NCI-H2196 treated with DMSO at 0.1 percent for 48 hours (cell line): Measurements from ENCODE around the gene KRTAP10-1.
"Not testable (repeated sequence)": the region's sequence is repeated elsewhere in the genome, so short reads cannot be mapped to it uniquely, and the experiment has no call there.

Experiments used
- DNase-seq: peaks from one replicate; lab custom pipeline; 2025; ENCODE audit not compliant: unreplicated experiment; lab: John Stamatoyannopoulos, UW

The KRTAP10-1 gene, protein sequence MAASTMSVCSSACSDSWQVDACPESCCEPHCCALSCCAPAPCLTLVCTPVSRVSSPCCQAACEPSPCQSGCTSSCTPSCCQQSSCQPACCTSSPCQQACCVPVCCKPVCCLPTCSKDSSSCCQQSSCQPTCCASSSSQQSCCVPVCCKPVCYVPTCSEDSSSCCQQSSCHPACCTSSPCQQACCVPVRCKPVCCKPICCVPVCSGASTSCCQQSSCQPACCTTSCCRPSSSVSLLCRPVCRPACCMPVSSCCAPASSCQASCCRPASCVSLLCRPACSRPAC

GRCh38 chr21:44539991-44540666 is at the start of gene KRTAP10-1:
KRTAP10-1 (minus strand) TSS chr21:44540195; CDS start chr21:44540150, 45 bp downstream.
- no peak for DNase-seq

DNA sequence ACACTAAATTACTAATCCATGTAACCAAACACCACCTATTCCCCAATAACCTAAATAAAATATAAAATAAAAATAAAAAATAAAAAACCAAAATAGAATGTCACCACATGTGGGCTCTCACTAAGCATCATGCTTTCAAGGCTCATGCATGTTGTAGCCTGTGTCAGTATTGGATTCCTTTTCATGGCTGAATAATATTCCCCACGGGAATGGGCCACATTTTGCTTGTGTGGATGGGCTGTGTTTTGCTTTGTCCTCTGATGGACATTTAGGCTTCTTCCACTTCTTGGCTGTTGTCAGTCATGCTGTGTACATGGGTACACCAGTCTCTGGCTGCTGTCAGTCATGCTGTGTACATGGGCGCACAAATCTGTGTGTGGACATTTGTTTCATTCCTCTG is 49.1 kb upstream of the KRTAP10-1 start:
- no peak for DNase-seq

GRCh38 chr21:44585892-44586291 is 45.9 kb upstream of the KRTAP10-1 start:
- DNase-seq, result no peak

DNA sequence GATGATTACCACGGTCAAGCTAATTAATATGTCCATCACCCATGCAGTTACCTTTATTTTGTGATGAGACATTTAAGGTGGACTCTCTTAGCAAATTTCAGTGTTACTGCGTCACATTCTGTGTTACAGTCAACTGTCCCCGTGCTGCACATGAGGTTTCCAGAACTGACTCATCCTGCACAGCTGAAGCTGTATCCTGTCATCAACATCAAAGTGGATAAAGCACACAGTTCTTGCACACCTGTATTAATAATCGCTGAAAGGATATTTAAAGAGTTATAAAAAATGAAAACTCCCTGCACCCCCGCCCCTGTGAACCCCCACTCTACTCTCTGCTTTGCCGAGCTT is 43.8 kb upstream of the KRTAP10-1 start:
- no peak for DNase-seq

GRCh38 chr21:44583089-44583799 is 43.2 kb upstream of the KRTAP10-1 start:
- DNase-seq, result no peak

GRCh38 chr21:44582055-44582454 is 42.1 kb upstream of the KRTAP10-1 start:
- DNase-seq, result no peak

GRCh38 chr21:44581158-44581557 is 41.2 kb upstream of the KRTAP10-1 start:
- no peak for DNase-seq

DNA sequence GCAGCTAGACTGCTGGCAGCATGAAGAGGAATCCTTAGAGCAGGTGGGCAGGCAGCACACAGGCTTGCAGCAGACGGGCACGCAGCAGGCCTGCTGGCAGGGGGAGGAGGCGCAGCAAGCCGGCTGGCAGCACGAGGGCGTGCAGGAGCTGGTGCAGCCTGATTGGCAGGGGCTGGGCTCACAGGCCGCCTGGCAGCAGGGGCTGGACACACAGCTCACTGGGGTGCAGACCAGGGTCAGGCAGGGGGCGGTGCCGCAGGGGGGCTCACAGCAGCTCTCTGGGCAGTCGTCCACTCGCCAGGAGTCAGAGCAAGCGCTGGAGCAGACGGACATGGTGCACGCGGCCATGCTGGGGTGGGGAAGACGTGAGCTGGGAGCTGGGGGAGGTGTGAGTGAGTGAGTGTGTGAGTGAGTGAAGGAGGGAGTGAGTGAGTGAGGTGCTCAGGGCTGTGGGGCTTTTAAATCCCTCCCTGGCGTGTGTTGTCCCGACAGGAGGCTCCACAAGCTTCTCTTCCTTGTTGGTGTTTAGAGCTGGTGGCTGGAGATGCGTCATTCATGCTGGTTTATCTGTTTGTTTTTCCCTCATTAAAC is 40.3 kb upstream of the KRTAP10-1 start, which contains the start of gene KRTAP10-5:
TSS of gene KRTAP10-5 (minus strand) at position 374 of the 591 bp plus-strand sequence. CDS start at position 348, 26 bp downstream.
- not testable (repeated sequence) for DNase-seq

- DNase-seq, result no peak
These were observed 39.8 kb upstream of the KRTAP10-1 start for GRCh38 chr21:44579833-44580144.

- no peak for DNase-seq
These were observed 39.2 kb upstream of the KRTAP10-1 start for GRCh38 chr21:44579056-44579832.

DNA sequence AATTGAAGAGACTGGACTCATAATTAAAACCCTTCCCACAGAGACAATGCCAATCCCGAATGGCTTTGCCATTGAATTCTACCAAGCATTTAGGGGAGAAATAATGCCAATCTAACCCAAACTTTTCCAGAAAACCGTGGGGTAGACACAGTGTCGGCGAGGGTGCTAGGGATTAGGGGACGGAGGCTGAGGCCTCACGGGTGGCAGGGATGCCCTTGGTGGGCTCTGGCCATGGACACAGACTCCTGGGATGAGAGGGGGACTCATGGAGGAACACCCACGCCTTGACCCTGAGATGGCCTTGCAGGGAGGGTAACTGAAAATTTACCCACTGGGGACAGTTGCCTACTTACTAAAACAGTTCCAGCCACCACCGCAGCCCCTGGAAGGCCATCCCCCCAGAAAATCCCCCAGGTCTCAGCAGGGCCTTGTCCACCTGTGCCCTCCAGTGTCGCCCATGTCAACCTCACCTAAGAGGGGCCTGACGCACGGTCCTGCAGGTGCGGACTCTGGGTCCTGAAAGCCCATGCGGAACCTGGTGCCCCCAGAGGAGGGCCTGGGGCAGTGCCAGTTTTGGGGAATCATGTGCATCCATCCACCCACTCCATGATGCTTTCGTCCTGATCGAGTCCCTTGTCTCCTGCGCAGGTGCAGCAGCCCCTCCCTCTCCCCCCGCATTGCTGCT is 38.5 kb upstream of the KRTAP10-1 start:
- no peak for DNase-seq

DNA sequence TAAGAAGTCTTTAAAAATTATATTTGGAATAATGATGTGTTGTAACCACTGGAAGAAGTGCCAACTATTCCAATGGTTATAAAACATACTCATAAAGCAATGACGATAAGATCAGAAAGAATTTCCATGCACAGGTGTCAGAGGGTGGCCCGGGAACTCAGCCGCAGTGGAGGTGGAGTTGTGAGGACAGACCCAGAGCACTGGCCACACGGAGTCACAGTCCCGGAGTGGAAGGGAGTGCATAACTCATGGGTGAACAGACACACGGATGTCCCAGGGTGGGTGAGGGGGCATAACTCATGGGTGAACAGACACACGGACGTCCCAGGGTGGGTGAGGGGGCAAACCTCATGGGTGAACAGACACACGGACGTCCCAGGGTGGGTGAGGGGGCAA is 36.0 kb upstream of the KRTAP10-1 start:
- no peak for DNase-seq

GRCh38 chr21:44575307-44576024 is 35.5 kb upstream of the KRTAP10-1 start:
- DNase-seq, result no peak

DNA sequence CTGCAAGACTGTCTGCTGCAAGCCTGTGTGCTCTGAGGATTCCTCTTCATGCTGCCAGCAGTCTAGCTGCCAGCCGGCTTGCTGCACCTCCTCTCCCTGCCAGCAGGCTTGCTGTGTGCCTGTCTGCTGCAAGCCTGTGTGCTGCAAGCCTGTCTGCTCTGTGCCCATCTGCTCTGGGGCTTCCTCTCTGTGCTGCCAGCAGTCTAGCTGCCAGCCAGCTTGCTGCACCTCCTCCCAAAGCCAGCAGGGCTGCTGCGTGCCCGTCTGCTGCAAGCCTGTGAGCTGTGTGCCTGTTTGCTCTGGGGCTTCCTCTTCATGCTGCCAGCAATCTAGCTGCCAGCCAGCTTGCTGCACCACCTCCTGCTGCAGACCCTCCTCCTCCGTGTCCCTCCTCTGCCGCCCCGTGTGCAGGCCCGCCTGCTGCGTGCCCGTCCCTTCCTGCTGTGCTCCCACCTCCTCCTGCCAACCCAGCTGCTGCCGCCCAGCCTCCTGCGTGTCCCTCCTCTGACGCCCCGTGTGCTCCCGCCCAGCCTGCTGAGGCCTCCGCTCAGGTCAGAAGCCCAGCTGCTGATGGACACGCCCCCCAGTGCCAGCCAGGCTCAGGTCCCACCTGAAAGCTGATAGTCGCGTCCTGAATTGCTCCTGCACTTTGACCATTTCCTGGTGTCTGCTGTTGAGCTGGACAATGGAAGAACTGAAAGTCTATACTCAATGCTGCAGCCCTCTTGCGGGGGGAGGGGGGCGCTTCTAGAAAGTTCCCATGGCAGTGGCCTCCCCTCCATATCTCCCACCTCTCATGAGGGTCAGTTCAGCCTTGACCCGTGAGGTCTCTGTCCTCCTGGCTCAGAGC is 34.7 kb upstream of the KRTAP10-1 start:
- no peak for DNase-seq

GRCh38 chr21:44573630-44574456 is 33.8 kb upstream of the KRTAP10-1 start, which contains the start of gene KRTAP10-4:
KRTAP10-4 (plus strand) TSS chr21:44573729; CDS start chr21:44573759, 30 bp downstream.
- DNase-seq, result not testable (repeated sequence)

DNA sequence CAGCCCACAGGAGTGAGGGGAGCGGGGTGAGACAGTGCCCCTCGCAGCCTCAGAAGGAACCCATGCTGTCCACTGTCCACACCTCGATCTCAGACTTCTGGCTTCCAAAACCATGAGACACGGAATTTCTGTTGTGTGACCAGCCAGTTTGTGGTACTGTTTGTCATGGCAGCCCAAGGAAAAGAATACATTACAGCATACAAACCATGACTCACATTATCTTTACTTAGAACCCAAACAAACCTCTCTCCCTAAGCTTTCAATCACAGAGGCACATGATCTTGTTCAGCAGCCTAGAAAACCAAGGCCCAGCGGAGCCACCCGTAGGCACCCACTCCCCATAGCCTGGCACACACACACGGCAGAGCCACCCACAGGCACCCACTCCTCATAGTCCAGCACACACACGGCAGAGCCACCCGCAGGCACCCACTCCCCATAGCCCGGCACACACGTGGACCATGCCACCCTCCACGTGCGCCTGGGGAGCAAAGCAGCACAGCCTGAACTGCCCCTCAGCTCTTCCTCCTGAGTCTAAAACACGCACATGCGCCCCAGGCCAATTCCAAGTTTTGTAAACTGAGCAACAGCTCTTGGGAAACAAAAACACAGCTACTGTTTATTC is 33.1 kb upstream of the KRTAP10-1 start:
- DNase-seq, result no peak
